HepG2 (cell line): ENCODE data around the gene ACTA2. TPM values are rescaled to one million over a fixed set of nuclear protein-coding genes. Genes with fewer than 3 reads are reported as not detected.
A peak's percentile ranks its signal among the peaks of the same experiment; 100 is the strongest.

Experiments
- ATAC-seq: fragments of 200-7000 bp; cut with Tn5 transposase; 3 replicates; pipeline ENCODE4 v1.9.1; 2020; ENCODE audit warnings: mild to moderate bottlenecking, moderate library complexity
- BruUV-seq: library from RNA; stranded (reverse); fragments of 400-500 nt; replicated peaks from 2 replicates; lab custom pipeline; 2021; lab: Mats Ljungman, UMichigan
- CTCF ChIA-PET: fragments of 300-600 bp; formaldehyde crosslinking; extraction: SDS; loops from one replicate; lab custom pipeline; 2021; ENCODE audit warnings: low total read pairs, inconsistent platforms, low intra/inter-chr PET ratio; lab: Yijun Ruan, JAX
- POLR2A ChIA-PET: fragments of 350-600 bp; sonication (Branson Sonifier 250); formaldehyde crosslinking; loops from one replicate; lab custom pipeline; 2020; ENCODE audit warnings: antibody characterized with exemption, inconsistent platforms; lab: Yijun Ruan, JAX
- DNase-seq: peaks from one replicate; pipeline ENCODE4 v3.0.0-alpha.2; 2015; ENCODE audit warnings: low spot score
- FAIRE-seq: peaks from 3 replicates; lab custom pipeline; 2011; peaks lifted over from hg19 to GRCh38; lab: Jason Lieb, UNC
- H2AFZ ChIP-seq: one replicate; pipeline ENCODE4 v1.6.1; 2011; ENCODE audit warnings: low read length, inconsistent platforms
- H3K27ac ChIP-seq: fragments of 300-600 bp; 3 replicates; pipeline ENCODE4 v1.8.0; 2011; ENCODE audit warnings: mixed run types, mild to moderate bottlenecking, mixed read lengths, low read length, inconsistent platforms; ENCODE audit not compliant: insufficient read depth; ENCODE audit errors: extremely low read length
- H3K27me3 ChIP-seq, 2 experiments: fragments of 200-600 bp in 1 of 2; 2 replicates in 1 of 2; 3 replicates in 1 of 2; pipeline versions ENCODE4 v1.6.0 to v1.8.0; 2011; ENCODE audit warnings: low read length in 2 of 2, mild to moderate bottlenecking in 2 of 2, moderate library complexity in 2 of 2, inconsistent platforms in 1 of 2; ENCODE audit not compliant: insufficient read depth in 2 of 2, control insufficient read depth in 1 of 2
- H3K36me3 ChIP-seq, 2 experiments: fragments of 200-600 bp in 1 of 2; replicated peaks in 1 of 2; 2 replicates in 1 of 2; 3 replicates in 1 of 2; pipeline versions ENCODE4 v1.5.1 to v1.8.0; 2011; ENCODE audit warnings: low read length in 2 of 2, inconsistent platforms in 1 of 2; ENCODE audit not compliant: insufficient read depth in 2 of 2, control insufficient read depth in 1 of 2
- H3K4me1 ChIP-seq: 2 replicates; pipeline ENCODE4 v1.5.1; 2012; ENCODE audit warnings: low read length, inconsistent platforms; ENCODE audit not compliant: insufficient read depth
- H3K4me2 ChIP-seq: 2 replicates; pipeline ENCODE4 v1.6.0; 2011; ENCODE audit warnings: low read depth, low read length, inconsistent platforms
- H3K4me3 ChIP-seq, 3 experiments: fragments of 200-600 bp in 1 of 3; sonication (generic), shearing (Covaris generic) in 1 of 3; replicated peaks in 1 of 3; 2 replicates each; pipeline ENCODE4 v1.5.1; 2011 to 2016; ENCODE audit warnings: low read length in 3 of 3, inconsistent platforms in 2 of 3, low read depth in 2 of 3, mild to moderate bottlenecking in 2 of 3, control low read depth in 1 of 3, mixed read lengths in 1 of 3; ENCODE audit not compliant: insufficient read depth in 1 of 3
- H3K79me2 ChIP-seq: one replicate; pipeline ENCODE4 v1.6.1; 2011; ENCODE audit warnings: low read length, inconsistent platforms; ENCODE audit not compliant: insufficient read depth
- H3K9ac ChIP-seq: 2 replicates; pipeline ENCODE4 v1.6.0; 2011; ENCODE audit warnings: mild to moderate bottlenecking, low read depth, low read length, inconsistent platforms; ENCODE audit not compliant: insufficient read depth
- H3K9me3 ChIP-seq: 2 replicates; pipeline ENCODE4 v1.5.1; 2012; ENCODE audit warnings: mild to moderate bottlenecking, low read length
- H4K20me1 ChIP-seq: 2 replicates; pipeline ENCODE4 v1.6.0; 2011; ENCODE audit warnings: inconsistent platforms, mild to moderate bottlenecking, low read length, moderate library complexity; ENCODE audit not compliant: insufficient read depth
- CREM ChIP-seq, 2 experiments: sonication (generic) in 1 of 2; formaldehyde crosslinking in 1 of 2; IDR thresholded peaks; 2 replicates each; pipeline versions ENCODE4 v1.4.0 to v1.6.1; 2016 to 2020; ENCODE audit warnings: antibody characterized with exemption in 1 of 2, mild to moderate bottlenecking in 1 of 2, missing genetic modification reagents in 1 of 2
- ISL2 ChIP-seq: sonication (generic); formaldehyde crosslinking; IDR thresholded peaks from 2 replicates; pipeline ENCODE4 v1.5.0; 2020; ENCODE audit warnings: missing genetic modification reagents
- MAFK ChIP-seq, 2 experiments: IDR thresholded peaks in 1 of 2; conservative IDR thresholded peaks in 1 of 2; 2 replicates each; pipeline ENCODE4 v1.6.1; 2011; ENCODE audit warnings: improper control_type of control experiment in 2 of 2, low read length in 2 of 2
- MTF1 ChIP-seq: sonication (generic); formaldehyde crosslinking; IDR thresholded peaks from 2 replicates; pipeline ENCODE4 v1.5.0; 2020; ENCODE audit warnings: missing genetic modification reagents
- PTBP1 ChIP-seq: fragments of 200-400 bp; formaldehyde crosslinking; IDR thresholded peaks from 2 replicates; pipeline ENCODE4 v1.6.1; 2018; ENCODE audit warnings: low read length, low read depth; ENCODE audit not compliant: poor library complexity, severe bottlenecking
- ZNF10 ChIP-seq: sonication (generic); formaldehyde crosslinking; IDR thresholded peaks from 2 replicates; pipeline ENCODE4 v1.4.0; 2020; ENCODE audit warnings: mild to moderate bottlenecking, low read depth, missing genetic modification reagents, borderline replicate concordance
- ZNF598 ChIP-seq: sonication (generic); formaldehyde crosslinking; IDR thresholded peaks from 2 replicates; pipeline ENCODE4 v1.5.1; 2020; ENCODE audit warnings: mild to moderate bottlenecking, missing genetic modification reagents, borderline replicate concordance
- ZNF710 ChIP-seq: sonication (generic); formaldehyde crosslinking; IDR thresholded peaks from 2 replicates; pipeline ENCODE4 v1.5.0; 2020; ENCODE audit warnings: mild to moderate bottlenecking, missing genetic modification reagents, borderline replicate concordance
- WGBS: methylation state at CpG from one replicate; pipeline ENCODE4 v1.1.6; 2017; ENCODE audit warnings: low lambda C conversion rate; 5-methylcytosine and 5-hydroxymethylcytosine counted together
- in situ Hi-C: cut with HindIII; loops from 2 replicates; pipeline ENCODE4 v1.10.0; 2017; ENCODE audit warnings: low pct_unique_long_range_greater_than_20kb; ENCODE audit not compliant: extremely low pct_ligation_motif_present
- intact Hi-C: fragments of 100-400 bp; cut with micrococcal nuclease; formaldehyde crosslinking; loops from one replicate; pipeline ENCODE4 v1.10.0; 2022; ENCODE audit not compliant: unreplicated experiment
- polyA plus RNA-seq, 8 experiments: library from polyadenylated mRNA; depleted of rRNA in 3 of 8; stranded (reverse) in 7 of 8; unstranded in 1 of 8; fragments of >200 nt; fragmentation: Illumina TruSeq in 4 of 8; extraction: Trizol in 4 of 8; gene quantifications; 2 replicates each; pipeline versions ENCODE4 v1.2.1 to v1.2.3, GENCODE V29; 2011 to 2016; ENCODE audit warnings: low read depth in 4 of 8, missing spikeins in 1 of 8, mixed read lengths in 1 of 8; ENCODE audit not compliant: insufficient read depth in 1 of 8
- total RNA-seq, 5 experiments: library from RNA; depleted of rRNA; stranded (reverse); fragments of >200 nt; fragmentation: Illumina TruSeq; extraction: Trizol; gene quantifications; 2 replicates each; pipeline ENCODE4 v1.2.3, GENCODE V29; 2016; ENCODE audit warnings: low read depth in 1 of 5

The ACTA2 gene
- total and polyA plus RNA-seq, 2 of the 13 experiments (the other 11 are each of a cell fraction or from before 2014, with no cell fraction given) = 21.8 to 59.9 TPM

- FAIRE-seq (no peak), DNase-seq (no peak), ATAC-seq (no peak)
- Histone ChIP-seq H4K20me1 (no peaks in the 10 kb centered on the region), H3K27me3 (no peaks in the 10 kb centered on the region), H3K79me2 (no peaks in the 10 kb centered on the region), H3K4me2 (no peak overlapping the region), H3K9me3 (no peaks in the 10 kb centered on the region), H3K9ac (no peak overlapping the region), H3K36me3 (no peaks in the 10 kb centered on the region), H2AFZ (no peak overlapping the region), H3K4me1 (no peaks in the 10 kb centered on the region), H3K27ac (no peak overlapping the region), H3K4me3 (no peak overlapping the region)
- peak; percentile 13 to 52; a peak in 1 of 4 replicates for TF ChIP-seq MAFK (conservative IDR thresholded peaks at IDR 0.05 in 1 of 2, IDR thresholded peaks at IDR 0.05 in 1 of 2; ENCODE audit: low read length in 2 of 2)
- TF ChIP-seq ZNF710 (CRISPR knock-in tag) = no peak
- BruUV-seq = no TSS peak
- ChIA-PET CTCF (no interaction called here), POLR2A (no interaction called here)
- in situ Hi-C loops = no loop called here
- intact Hi-C loops = no loop called here
- WGBS = 66% methylated on average over 1 of the region's 1 CpG
Observed at GRCh38 chr10:88889559-88890337, 62.8 kb downstream of the ACTA2 start.

GRCh38 chr10:88888810-88889445 lies 63.6 kb downstream of the ACTA2 start:
- ChIA-PET CTCF (no interaction called here), POLR2A (no interaction called here)
- Histone ChIP-seq H2AFZ (no peak overlapping the region), H3K36me3 (no peaks in the 10 kb centered on the region), H3K9ac (no peak overlapping the region), H3K9me3 (no peaks in the 10 kb centered on the region), H3K4me1 (no peaks in the 10 kb centered on the region), H3K79me2 (no peaks in the 10 kb centered on the region), H3K27ac (no peak overlapping the region), H3K4me3 (no peak overlapping the region), H3K4me2 (no peak overlapping the region), H4K20me1 (no peaks in the 10 kb centered on the region), H3K27me3 (no peaks in the 10 kb centered on the region)
- intact Hi-C loops = no loop called here
- no TSS peak for BruUV-seq
- ATAC-seq (no peak), FAIRE-seq (no peak), DNase-seq (no peak)
- TF ChIP-seq MTF1 (CRISPR knock-in tag) = no peak
- no peak for TF ChIP-seq CREM (IDR thresholded peaks at IDR 0.05)
- no peak for TF ChIP-seq CREM (CRISPR knock-in tag; IDR thresholded peaks at IDR 0.05)
- TF ChIP-seq ISL2 = no peak
- no peak for TF ChIP-seq ZNF10 (CRISPR knock-in tag)
- TF ChIP-seq ZNF598 (CRISPR knock-in tag) = no peak
- no peak for TF ChIP-seq PTBP1
- in situ Hi-C loops = no loop called here
